GM18508 (cell line): ENCODE results near the gene POLR2H.

Source experiments
- ATAC-seq: cut with Tn5 transposase; IDR thresholded peaks from one replicate; pipeline ENCODE4 v1.9.1; 2021; ENCODE audit warnings: moderate number of reproducible peaks; ENCODE audit not compliant: insufficient read depth, unreplicated experiment

The POLR2H gene

DNA sequence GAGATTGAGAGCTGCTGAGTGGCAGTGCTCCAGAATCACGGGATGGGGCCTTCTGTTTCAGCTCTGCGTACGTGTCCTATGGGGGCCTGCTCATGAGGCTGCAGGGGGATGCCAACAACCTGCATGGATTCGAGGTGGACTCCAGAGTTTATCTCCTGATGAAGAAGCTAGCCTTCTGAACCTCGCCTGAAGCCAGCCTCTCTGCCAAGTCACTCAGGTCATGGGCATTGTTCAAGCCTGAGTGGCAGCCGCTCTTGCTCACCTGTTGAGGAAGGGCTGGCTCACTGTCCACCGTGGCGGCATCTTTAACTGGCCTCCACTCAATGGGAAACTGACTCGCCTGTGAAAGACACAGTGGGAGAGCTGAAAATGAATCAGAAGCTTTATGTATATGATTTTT, 6.6 kb downstream of the POLR2H start:
- ATAC-seq: no peak

DNA sequence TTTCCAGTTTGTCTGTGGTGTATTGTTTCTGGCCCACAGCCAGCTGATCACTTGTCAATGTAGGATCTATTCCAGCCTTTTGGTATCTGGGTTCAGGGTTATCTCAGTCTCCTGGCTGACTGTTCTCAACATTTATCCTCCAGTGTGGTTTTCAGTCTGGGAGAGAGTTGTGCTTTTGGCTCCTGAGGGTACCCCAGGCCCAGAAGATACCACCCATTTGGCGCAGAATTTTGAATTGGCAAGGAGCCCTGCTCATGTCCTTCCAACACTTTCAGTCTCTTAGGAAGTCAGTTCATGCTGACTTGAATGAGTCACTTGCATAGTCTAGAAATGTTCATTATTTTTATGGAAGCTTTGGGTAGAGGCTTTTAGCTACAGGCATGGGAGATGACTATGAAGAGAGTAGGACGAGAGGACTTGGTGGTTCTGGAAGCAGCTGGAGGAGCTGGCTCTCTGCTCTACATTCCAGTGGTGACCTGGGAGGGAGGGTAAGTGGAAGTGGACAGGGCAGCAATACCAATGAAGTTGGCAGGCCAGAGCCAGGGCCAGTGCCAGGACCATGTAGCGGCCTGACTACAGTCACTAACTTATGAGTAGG, 7.2 kb downstream of the POLR2H start:
- ATAC-seq: no peak

DNA sequence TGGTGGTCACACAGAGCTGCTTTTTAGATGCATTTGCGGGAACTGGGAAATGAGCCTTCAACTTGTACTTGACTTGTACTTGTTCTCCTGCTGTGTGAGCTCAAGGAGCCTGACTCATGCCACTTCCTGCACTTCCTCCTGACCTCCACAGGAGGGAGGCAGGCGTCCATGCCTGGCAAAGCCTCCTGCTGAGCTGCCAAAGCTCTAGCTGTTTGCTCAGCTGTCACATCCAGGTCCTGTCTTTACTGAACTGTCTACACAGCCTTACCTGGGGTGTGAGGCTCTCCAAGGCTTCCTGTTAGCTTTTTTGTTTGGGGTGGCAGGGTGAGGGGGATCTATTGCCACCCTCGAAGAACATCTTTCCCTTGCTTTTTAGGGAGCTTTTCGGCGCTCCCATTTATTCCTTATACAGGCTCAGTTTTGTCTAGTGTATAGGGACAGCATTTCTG, 10.1 kb downstream of the POLR2H start:
- no peak for ATAC-seq

DNA sequence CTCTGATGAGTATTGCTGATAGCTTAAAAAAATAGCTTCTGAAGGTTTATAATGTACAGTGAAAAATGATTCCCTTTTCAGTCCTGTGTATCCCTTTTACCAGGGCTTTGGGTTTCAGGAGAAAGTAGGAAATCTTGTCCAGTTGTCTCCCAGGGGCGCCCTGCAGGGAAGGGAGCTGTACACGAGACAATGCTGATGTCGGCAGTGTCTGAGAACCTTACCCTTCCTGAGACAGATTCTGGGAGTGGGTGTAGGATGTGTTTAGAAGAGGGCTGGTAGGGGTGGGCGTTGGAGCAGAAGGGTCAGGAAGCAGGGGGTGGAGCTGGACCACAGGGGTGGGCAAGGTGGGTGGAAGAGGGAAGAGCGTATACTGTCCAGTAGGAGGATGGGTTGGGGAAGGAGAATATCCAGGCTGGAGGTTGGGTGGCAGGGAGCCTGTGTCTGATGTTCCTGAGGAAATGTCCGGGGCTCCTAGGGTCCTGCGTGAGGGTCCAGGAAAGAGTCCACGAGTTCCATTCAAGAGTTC, 10.8 kb downstream of the POLR2H start:
- ATAC-seq: no peak

DNA sequence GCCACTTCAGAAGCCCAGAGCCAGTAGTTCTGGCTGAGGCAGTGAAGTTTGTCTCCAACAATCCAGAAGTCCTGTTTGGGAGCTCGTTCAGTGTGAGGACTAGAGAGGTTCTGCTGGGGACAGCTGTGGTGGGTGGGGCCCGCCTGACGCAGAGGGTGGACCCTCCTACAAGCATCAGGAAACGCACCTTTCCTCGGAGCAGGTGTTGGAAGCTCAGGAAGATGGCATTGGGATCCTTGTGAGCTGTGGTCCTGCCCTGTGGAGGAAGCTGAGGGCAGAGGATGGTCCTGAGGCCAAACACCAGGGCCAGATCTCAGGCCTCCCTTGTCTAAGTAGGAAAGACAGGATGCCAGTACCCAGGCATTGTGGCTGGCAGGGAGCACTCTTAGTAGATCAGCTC, 11.4 kb downstream of the POLR2H start:
- ATAC-seq: no peak

DNA sequence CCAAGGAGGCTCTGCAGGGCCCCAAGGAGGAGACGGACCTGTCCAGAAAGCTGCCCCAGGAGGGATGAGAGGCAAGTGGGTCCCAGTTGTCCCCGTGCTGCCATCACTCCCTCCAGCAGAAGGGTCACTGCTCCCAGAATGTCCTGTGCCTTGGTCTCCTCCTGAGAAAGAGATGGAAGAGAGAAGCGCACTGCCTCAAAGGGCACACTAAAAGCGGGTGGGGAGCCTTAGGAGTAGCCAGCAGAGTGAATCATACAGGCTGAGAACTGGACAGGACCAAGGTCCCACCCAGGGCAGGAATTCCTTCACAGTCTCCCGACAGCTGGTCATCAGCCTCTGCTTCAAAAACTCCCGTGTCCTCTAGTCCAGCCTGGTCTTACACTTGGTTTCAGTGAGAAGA, 11.9 kb downstream of the POLR2H start:
- ATAC-seq: no peak

DNA sequence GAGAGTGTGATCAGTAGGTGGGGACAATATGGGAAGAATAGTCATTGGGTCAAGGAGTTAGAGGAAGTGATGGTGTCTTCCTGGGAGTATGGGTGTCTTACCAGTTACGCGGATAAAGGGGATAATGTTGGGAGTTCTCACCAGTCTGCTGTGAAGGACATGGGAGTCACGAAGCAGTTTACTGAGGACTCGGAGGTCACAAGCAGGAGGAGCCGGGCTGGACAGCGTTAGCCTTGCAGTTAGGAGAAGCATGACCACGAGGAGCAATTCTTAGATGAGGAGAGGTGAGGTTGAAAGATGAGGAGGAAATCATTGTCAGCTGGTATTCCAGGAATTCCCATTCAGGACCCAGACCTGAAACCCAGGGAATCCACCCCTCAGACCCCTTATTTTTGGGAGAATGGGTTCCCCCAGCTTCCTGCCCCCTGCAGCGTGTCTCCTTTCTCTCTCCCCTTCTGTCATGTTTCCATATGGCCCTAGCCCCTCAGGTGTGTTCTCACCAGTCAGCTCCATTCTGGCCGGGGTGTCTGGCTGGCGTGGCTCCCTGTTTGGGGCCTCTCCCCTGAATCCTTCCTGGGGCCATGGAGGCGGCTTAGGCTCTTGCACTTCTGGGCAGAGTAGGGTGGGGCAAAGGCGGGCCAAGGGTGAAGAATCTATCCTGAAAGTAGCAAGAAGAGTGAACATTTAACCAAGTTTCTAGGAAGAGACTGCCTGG, 14.4 kb downstream of the POLR2H start:
- ATAC-seq: no peak

DNA sequence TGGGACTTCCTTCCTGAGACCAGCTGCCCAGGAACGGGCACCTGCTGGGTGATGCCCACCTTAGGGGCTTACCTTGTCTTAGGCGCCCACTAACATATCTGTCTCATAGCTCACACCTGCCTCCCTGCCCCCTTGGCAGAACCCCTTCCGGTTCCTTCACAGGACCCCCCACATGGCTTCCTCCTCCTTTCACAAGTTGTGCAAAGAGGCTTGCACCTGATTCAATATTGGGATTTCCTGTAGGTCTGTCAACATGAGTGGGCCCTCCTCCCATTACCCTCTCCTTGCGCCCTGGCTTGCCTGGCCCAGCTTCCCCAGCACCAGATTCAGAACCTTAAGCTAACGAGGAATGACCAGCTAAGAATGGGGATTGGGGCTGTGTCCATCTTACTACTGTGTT, 15.9 kb downstream of the POLR2H start:
- no peak for ATAC-seq

DNA sequence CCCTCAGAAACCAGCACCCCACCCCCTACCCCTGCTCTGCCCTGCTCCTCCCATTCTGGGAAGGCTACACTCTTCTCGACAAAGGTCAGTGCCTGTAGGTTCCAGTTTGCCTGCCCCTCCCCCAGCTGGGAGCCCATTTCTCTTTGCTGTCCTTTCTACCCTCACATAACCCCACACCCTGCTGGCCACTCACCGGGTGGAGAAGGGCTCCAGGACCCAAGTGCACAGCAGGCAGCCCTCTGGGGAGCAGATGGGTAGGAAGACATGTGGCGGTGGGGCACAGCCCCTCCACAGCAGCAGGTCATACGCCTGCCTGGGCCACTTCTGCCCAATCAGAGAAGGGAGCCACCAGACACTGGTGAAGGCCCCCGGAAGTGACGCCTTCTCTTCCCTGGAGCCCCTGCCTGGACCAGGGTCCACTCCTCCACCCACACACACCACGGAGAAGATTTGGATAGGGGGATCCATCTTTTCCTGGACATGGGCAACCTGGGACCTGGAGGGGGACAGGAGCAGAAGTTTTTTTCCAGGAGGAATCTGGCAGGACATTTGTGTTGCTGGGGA, 16.5 kb downstream of the POLR2H start, which contains the start of gene THPO:
Gene THPO (minus strand): TSS at position 326 of the 564 bp plus-strand sequence. CDS start 1,948 bp downstream, outside the sequence.
- ATAC-seq: no peak

DNA sequence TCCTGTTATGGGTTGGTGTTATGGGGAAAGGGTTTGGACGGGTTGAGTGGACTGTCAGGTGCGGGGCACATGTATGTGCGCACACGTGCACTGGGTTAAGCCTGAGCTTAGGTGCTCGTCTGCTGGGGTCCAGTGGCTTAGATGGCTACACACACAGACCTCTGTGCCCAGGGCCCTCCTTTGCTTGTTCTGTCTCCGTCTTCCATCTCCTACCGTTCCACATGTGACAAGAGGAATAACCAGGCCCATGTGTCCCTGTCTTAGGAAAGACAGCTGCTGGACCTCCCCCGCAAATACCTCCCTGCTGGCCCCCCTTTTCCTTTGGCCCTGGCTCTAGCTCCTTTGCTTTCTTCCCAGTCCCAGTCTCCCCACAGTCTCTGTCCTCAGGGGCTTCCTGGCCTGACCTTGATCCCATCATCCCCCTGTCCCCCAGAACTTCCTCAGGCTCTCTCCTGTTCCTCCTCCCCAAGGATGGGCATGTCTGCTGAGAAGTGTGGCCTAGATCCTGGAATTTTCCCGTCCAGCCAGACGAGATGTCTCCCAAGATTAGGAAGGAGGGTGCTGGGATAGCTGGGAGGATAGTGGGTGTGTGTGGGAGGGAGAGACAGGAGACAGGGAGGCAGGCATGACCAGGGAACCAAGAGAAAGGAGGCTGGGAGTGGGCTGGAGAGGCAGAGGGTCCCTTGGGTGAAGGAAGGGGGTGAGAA, 17.3 kb downstream of the POLR2H start:
- ATAC-seq: no peak

DNA sequence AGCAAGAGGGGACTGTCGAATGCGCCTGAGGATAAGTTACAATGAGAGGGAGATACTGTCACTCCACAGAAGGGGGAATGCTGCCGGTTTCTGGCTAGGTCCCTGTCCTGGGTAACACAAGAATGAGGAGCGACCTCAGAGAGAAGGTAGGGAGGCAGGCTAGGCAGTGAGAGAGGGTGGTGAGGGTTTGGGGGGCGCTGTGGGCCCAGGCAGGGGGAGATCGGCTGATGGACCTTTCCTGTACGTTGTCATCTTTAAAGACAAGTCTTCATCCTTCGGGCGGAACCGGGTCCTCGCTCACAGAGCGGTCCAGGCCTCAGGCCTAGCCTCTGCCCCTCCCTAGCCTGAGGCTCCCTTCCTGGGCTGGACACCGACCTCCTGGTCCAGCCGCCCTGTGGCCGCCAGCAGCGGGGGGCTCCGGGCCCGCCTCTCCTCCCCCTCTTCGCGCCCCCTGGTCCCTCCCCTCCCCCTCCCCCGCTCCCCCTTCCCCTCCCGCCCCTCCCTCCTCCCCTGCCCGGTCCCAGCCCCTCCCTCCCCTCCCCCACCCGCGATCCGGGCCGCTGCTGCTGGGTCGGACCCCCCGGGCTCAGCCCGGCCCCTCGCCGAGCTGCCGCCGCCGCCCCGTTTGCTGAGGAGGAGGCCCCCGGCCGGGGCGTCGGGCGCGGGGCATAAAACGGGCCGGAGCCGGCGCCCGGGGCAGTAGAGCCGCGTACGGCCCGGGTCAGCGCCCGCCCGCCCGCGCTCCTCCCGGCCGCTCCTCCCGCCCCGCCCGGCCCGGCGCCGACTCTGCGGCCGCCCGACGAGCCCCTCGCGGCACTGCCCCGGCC, 18.1 kb downstream of the POLR2H start, which contains the start of gene CHRD:
Gene CHRD (plus strand): TSS at position 697 of the 827 bp plus-strand sequence. CDS start 265 bp downstream, outside the sequence.
- ATAC-seq: no peak

DNA sequence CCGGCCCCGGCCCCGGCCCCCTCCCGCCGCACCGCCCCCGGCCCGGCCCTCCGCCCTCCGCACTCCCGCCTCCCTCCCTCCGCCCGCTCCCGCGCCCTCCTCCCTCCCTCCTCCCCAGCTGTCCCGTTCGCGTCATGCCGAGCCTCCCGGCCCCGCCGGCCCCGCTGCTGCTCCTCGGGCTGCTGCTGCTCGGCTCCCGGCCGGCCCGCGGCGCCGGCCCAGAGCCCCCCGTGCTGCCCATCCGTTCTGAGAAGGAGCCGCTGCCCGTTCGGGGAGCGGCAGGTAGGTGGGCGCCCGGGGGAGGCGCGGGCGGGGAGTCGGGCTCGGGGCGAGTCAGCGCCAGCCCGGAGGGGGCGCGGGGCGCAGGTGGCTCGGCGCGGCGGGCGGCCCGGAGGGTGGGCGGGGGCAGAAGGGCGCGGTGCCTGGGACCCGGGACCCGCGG, 18.7 kb downstream of the POLR2H start:
- ATAC-seq: no peak

DNA sequence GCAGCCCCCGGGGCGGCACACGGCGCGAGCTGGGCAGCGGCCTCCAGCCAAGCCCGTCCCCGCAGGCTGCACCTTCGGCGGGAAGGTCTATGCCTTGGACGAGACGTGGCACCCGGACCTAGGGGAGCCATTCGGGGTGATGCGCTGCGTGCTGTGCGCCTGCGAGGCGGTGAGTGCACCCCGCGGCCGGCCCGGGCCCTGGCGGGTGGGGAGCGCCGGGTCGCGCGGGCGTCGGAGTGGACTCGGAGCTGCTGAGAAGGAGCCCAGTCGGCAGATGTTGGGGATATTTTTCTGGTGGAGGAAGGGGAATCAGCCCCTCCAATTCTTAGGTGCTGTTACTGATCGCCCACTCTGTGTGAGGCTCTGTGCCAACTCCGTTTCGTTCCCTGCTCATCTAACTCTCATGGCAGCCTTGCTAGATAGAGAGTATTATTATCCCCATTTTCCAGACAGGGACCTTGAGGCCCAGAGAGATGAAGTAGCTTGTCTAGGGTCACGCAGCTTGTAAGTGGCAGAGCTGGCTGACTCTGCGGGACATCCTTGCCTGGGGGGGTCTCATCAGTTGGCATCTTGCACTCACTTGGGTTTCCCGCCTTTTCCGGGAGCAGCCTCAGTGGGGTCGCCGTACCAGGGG, 19.2 kb downstream of the POLR2H start:
- ATAC-seq: no peak

DNA sequence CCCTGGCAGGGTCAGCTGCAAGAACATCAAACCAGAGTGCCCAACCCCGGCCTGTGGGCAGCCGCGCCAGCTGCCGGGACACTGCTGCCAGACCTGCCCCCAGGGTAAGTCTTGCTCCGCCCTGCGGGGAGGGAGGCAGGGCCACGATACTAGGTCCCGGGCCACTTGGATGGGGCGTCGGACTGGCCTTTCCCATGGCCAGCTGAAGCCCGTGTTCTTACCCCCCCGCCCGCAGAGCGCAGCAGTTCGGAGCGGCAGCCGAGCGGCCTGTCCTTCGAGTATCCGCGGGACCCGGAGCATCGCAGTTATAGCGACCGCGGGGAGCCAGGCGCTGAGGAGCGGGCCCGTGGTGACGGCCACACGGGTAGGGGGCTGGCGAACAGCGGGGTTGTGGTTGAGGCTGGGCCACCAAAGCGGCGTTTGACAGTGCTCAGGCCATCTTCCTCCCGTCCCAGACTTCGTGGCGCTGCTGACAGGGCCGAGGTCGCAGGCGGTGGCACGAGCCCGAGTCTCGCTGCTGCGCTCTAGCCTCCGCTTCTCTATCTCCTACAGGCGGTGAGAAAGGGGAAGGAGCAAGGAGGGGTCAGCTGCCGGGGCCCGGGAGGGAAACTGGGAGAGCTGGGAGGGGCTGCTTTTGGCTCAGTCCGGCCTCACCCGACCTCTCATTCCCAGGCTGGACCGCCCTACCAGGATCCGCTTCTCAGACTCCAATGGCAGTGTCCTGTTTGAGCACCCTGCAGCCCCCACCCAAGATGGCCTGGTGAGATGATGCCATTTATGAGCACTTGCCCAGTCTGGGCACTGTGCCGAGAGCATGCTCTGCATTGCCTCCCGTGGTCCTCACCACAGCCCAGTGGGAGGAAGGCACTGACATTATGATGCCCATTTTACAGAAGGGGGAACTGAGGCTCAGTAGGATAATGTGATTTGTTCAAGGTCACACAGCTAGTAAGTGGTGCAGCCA, 20.0 kb downstream of the POLR2H start:
- no peak for ATAC-seq

DNA sequence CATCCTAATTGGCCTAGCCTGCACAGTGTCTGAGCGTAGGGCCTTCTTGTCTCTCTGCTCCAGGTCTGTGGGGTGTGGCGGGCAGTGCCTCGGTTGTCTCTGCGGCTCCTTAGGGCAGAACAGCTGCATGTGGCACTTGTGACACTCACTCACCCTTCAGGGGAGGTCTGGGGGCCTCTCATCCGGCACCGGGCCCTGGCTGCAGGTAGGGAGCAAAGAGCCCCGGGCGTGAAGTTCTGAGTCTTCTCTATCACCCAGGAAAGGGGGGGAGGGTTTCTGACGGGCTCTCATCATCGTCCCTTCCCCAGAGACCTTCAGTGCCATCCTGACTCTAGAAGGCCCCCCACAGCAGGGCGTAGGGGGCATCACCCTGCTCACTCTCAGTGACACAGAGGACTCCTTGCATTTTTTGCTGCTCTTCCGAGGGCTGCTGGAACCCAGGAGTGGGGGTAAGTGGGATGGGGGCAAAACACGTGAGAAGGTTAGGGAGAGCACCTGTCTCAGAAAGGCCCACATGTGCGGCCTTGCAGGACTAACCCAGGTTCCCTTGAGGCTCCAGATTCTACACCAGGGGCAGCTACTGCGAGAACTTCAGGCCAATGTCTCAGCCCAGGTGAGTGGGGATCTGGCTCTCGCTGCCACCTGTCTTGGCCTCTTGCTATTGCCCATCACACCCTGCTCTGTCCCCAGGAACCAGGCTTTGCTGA, 21.0 kb downstream of the POLR2H start:
- ATAC-seq: no peak

DNA sequence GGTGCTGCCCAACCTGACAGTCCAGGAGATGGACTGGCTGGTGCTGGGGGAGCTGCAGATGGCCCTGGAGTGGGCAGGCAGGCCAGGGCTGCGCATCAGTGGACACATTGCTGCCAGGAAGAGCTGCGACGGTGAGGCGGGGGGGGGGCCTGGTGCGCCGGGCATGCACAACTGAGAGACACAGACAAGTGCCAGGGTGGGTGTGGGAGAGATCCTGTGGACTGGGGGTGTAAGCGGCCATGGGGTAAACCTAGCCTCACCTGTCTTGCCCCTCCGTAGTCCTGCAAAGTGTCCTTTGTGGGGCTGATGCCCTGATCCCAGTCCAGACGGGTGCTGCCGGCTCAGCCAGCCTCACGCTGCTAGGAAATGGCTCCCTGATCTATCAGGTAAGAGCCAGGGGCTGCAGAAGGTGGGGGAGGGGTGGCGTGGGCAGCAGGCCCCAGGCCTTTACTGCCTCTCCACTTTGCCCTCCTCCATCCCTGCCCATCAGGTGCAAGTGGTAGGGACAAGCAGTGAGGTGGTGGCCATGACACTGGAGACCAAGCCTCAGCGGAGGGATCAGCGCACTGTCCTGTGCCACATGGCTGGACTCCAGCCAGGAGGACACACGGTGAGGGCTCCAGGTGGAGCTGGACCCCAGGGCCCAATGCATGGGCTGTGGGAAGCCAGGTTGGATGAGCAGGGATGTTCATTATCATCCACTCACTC, 21.7 kb downstream of the POLR2H start:
- no peak for ATAC-seq

DNA sequence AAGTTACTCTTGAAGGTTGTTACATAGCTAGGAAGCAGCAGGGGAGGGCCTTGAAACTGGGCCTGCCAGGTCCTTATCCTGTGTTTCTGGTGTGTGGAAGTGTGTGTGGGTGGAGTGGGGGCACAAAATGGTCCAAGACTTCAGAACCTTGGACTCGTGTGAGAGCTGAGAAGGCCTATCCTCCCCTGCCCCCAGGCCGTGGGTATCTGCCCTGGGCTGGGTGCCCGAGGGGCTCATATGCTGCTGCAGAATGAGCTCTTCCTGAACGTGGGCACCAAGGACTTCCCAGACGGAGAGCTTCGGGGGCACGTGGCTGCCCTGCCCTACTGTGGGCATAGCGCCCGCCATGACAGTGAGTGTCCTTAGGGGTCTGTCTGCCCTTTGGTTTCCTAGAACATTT, 22.8 kb downstream of the POLR2H start:
- no peak for ATAC-seq
